Loucy (cell line): ENCODE results near the gene PRCD.

Experiments used
- H2AFZ ChIP-seq: fragments of 200-600 bp; sonication (generic); 2 replicates; pipeline ENCODE4 v1.6.0; 2016; ENCODE audit warnings: antibody characterized with exemption, mild to moderate bottlenecking, low read length, moderate library complexity
- H3F3A ChIP-seq: fragments of 200-600 bp; 2 replicates; pipeline ENCODE4 v1.6.0; 2016; ENCODE audit warnings: antibody characterized with exemption, low read depth, mild to moderate bottlenecking
- H3K27me3 ChIP-seq: fragments of 200-600 bp; sonication (generic); 2 replicates; pipeline ENCODE4 v1.6.1; 2014; ENCODE audit warnings: low read length, mild to moderate bottlenecking; ENCODE audit not compliant: insufficient read depth, poor library complexity, severe bottlenecking
- H3K36me3 ChIP-seq: fragments of 200-600 bp; sonication (generic); 2 replicates; pipeline ENCODE4 v1.6.1; 2016; ENCODE audit warnings: low read length; ENCODE audit not compliant: insufficient read depth
- H3K4me1 ChIP-seq: fragments of 200-600 bp; sonication (generic); 2 replicates; pipeline ENCODE4 v1.5.1; 2014; ENCODE audit warnings: low read length, mild to moderate bottlenecking; ENCODE audit not compliant: insufficient read depth, poor library complexity, severe bottlenecking
- H3K4me2 ChIP-seq: fragments of 200-600 bp; sonication (generic); 2 replicates; pipeline ENCODE4 v1.6.0; 2014; ENCODE audit warnings: antibody characterized with exemption, low read length, low read depth, mild to moderate bottlenecking; ENCODE audit not compliant: poor library complexity, severe bottlenecking
- H3K4me3 ChIP-seq: fragments of 200-600 bp; sonication (generic); 2 replicates; pipeline ENCODE4 v1.5.1; 2014; ENCODE audit warnings: low read length, mild to moderate bottlenecking, mixed read lengths; ENCODE audit not compliant: poor library complexity, severe bottlenecking
- H3K79me2 ChIP-seq: fragments of 200-600 bp; sonication (generic); 2 replicates; pipeline ENCODE4 v1.6.1; 2014; ENCODE audit warnings: low read length; ENCODE audit not compliant: insufficient read depth
- H3K9ac ChIP-seq: fragments of 200-600 bp; sonication (generic); 2 replicates; pipeline ENCODE4 v1.6.0; 2014; ENCODE audit warnings: mild to moderate bottlenecking, low read depth, low read length, moderate library complexity; ENCODE audit not compliant: poor library complexity, severe bottlenecking
- H3K9me2 ChIP-seq: fragments of 200-600 bp; sonication (generic); replicated peaks from 2 replicates; pipeline ENCODE4 v1.6.1; 2016; ENCODE audit warnings: low read depth, low read length, mixed read lengths
- H3K9me3 ChIP-seq: fragments of 200-600 bp; sonication (generic); 2 replicates; pipeline ENCODE4 v1.6.1; 2014; ENCODE audit warnings: mild to moderate bottlenecking, antibody characterized with exemption, low read length, low read depth; ENCODE audit not compliant: insufficient read depth
- H4K20me1 ChIP-seq: fragments of 200-600 bp; sonication (generic); 2 replicates; pipeline ENCODE4 v1.6.0; 2014; ENCODE audit warnings: antibody characterized with exemption, low read length, mild to moderate bottlenecking; ENCODE audit not compliant: insufficient read depth, poor library complexity, severe bottlenecking
- CTCF ChIP-seq: fragments of 200-600 bp; sonication (generic); conservative IDR thresholded peaks from 2 replicates; pipeline ENCODE4 v1.5.1; 2014; ENCODE audit warnings: mild to moderate bottlenecking, antibody characterized with exemption, low read length
- EZH2phosphoT487 ChIP-seq: fragments of 200-600 bp; IDR thresholded peaks from 2 replicates; pipeline ENCODE4 v1.6.1; 2018; ENCODE audit warnings: antibody characterized with exemption, mild to moderate bottlenecking, moderate library complexity, borderline replicate concordance

PRCD gene

GRCh38 chr17:76547183-76547641, 7.4 kb downstream of the PRCD start:
- Histone ChIP-seq H3K4me3 (peak overlapping the region; percentile 56), H3K27me3 (no peaks in the 10 kb centered on the region), H3K4me2 (peak overlapping the region; percentile 75), H2AFZ (no peak overlapping the region), H3K9ac (peak overlapping the region; percentile 69), H3F3A (peaks cover 2% of the 10 kb centered on the region; the same call in 1 of the 2 replicates), H3K9me3 (no peaks in the 10 kb centered on the region), H3K79me2 (peaks cover 13% of the 10 kb centered on the region; the same call in 1 of the 2 replicates), H3K36me3 (no peaks in the 10 kb centered on the region), H3K9me2 (no peaks in the 10 kb centered on the region), H3K4me1 (peaks cover 77% of the 10 kb centered on the region), H4K20me1 (no peaks in the 10 kb centered on the region)
- no peak for TF ChIP-seq EZH2phosphoT487
- TF ChIP-seq CTCF: peak; percentile 83

- H3K4me1 ChIP-seq: peaks cover 78% of the 10 kb centered on the region
- H3K9me3 ChIP-seq: no peaks in the 10 kb centered on the region
- H2AFZ ChIP-seq: no peak overlapping the region
- peaks cover 13% of the 10 kb centered on the region; the same call in 1 of the 2 replicates for H3K79me2 ChIP-seq
- H3K4me2 ChIP-seq: peak overlapping the region; percentile 75
- no peaks in the 10 kb centered on the region for H3K27me3 ChIP-seq
- peak overlapping the region; percentile 69 for H3K9ac ChIP-seq
- peak overlapping the region; percentile 56 for H3K4me3 ChIP-seq
- no peaks in the 10 kb centered on the region for H4K20me1 ChIP-seq
- H3K36me3 ChIP-seq: no peaks in the 10 kb centered on the region
- TF ChIP-seq EZH2phosphoT487: no peak
- TF ChIP-seq CTCF: no peak
- no peaks in the 10 kb centered on the region for H3K9me2 ChIP-seq
- peaks cover 2% of the 10 kb centered on the region; the same call in 1 of the 2 replicates for H3F3A ChIP-seq
Observed at GRCh38 chr17:76547642-76548202, 7.9 kb downstream of the PRCD start.

- H2AFZ ChIP-seq: no peak overlapping the region
- peaks cover 2% of the 10 kb centered on the region; the same call in 1 of the 2 replicates for H3F3A ChIP-seq
- no peaks in the 10 kb centered on the region for H3K27me3 ChIP-seq
- H4K20me1 ChIP-seq: no peaks in the 10 kb centered on the region
- peaks cover 79% of the 10 kb centered on the region for H3K4me1 ChIP-seq
- peak overlapping the region; percentile 56 for H3K4me3 ChIP-seq
- H3K79me2 ChIP-seq: peaks cover 13% of the 10 kb centered on the region; the same call in 1 of the 2 replicates
- no peak for TF ChIP-seq CTCF
- no peak for TF ChIP-seq EZH2phosphoT487
- no peaks in the 10 kb centered on the region for H3K9me2 ChIP-seq
- peak overlapping the region; percentile 69 for H3K9ac ChIP-seq
- H3K4me2 ChIP-seq: peak overlapping the region; percentile 75
- H3K36me3 ChIP-seq: no peaks in the 10 kb centered on the region
- no peaks in the 10 kb centered on the region for H3K9me3 ChIP-seq
Observed at GRCh38 chr17:76548378-76549214, 8.8 kb downstream of the PRCD start.
